HUES64 (cell line): ENCODE data around the gene METRNL.

Experiments used
- H3K27ac ChIP-seq: 2 replicates; pipeline ENCODE4 v1.7.0; 2013; ENCODE audit warnings: low read depth, low read length, inconsistent platforms
- H3K27me3 ChIP-seq: 2 replicates; pipeline ENCODE4 v1.6.1; 2013; ENCODE audit warnings: mild to moderate bottlenecking, low read length; ENCODE audit not compliant: insufficient read depth
- H3K36me3 ChIP-seq: 2 replicates; pipeline ENCODE4 v1.6.1; 2013; ENCODE audit warnings: mild to moderate bottlenecking, low read length; ENCODE audit not compliant: insufficient read depth
- H3K4me1 ChIP-seq: 2 replicates; pipeline ENCODE4 v1.6.1; 2013; ENCODE audit warnings: mild to moderate bottlenecking, low read length, moderate library complexity; ENCODE audit not compliant: insufficient read depth
- H3K4me3 ChIP-seq: 2 replicates; pipeline ENCODE4 v1.5.1; 2013; ENCODE audit warnings: mild to moderate bottlenecking, low read length, moderate library complexity
- H3K9ac ChIP-seq: 2 replicates; pipeline ENCODE4 v1.6.1; 2013; ENCODE audit warnings: mild to moderate bottlenecking, low read depth, low read length
- H3K9me3 ChIP-seq: 2 replicates; pipeline ENCODE4 v1.6.1; 2013; ENCODE audit warnings: low read depth, low read length; ENCODE audit not compliant: insufficient read depth
- WGBS: fragments of 150-250, 120-280 bp; methylation state at CpG from one replicate; pipeline ENCODE4 v1.1.7; 2013; ENCODE audit warnings: missing lambda C conversion rate; 5-methylcytosine and 5-hydroxymethylcytosine counted together

METRNL gene

DNA sequence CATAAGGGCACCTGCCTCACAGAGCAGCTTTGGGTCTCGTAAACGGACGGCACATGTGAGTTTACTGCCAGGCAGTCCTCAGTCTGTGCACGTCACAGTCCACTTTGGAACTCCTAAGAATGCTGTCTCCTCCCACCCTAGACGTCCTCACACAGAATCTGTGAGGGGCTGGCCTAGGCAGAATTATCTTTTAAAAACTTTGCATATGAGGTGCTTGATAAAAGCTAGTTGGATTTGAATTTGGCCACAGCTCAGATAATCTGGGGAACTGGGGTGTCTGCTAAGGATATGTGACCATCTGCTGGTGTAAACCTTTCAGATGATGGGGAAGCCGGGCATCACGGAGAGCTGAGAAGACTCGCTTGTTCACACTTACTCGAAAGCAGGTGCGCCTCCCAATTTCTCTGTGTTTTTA, 64.4 kb downstream of the METRNL start:
- 93% methylated on average over 10 of the region's 10 CpGs for WGBS
- H3K4me1 ChIP-seq, result no peaks in the 10 kb centered on the region
- H3K4me3 ChIP-seq, result no peak overlapping the region
- H3K27ac ChIP-seq, result no peak overlapping the region
- H3K36me3 ChIP-seq, result no peaks in the 10 kb centered on the region
- no peaks in the 10 kb centered on the region for H3K27me3 ChIP-seq
- H3K9ac ChIP-seq, result no peak overlapping the region
- peaks cover 25% of the 10 kb centered on the region for H3K9me3 ChIP-seq
